ENCODE data around the gene AUTS2.

The AUTS2 gene

DNA sequence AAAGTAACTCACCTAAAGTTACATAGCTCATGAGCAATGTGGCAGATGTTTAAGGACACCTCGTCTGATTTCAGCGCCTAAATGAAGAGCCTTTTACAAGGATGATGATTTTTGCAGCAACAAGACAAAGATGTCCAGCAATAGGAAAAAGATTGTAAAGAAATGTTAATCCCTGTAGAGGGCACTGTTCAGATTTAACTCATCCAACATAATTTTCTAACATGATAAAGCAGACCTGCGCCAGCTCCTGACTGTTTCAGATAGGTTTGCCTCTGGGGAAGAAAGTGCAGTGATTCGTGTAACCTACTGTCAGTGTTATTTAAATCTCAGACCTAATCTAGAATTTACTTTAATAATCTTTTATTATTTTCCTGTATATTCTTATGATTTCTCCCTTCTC, 595.2 kb downstream of the AUTS2 start:
- no peak for DNase-seq
- Histone ChIP-seq H2BK120ac (ENCODE audit: low read depth, low read length) (no peak overlapping the region), H3K79me2 (ENCODE audit: control insufficient read depth, insufficient read depth, low read length) (no peaks in the 10 kb centered on the region)

GRCh38 chr7:70208236-70209063, 610.2 kb downstream of the AUTS2 start:
- no peak overlapping the region for H2AK5ac ChIP-seq (ENCODE audit: low read length)
- H3K4me2 ChIP-seq (ENCODE audit: low read length): no peak overlapping the region
- no peak overlapping the region for H2BK15ac ChIP-seq (replicated peaks; ENCODE audit: low read depth)
- H3K27ac ChIP-seq (ENCODE audit: low read depth, low read length): no peak overlapping the region
- H3K4ac ChIP-seq (ENCODE audit: low read depth, low read length): no peak overlapping the region
- peak; percentile 19 for DNase-seq
- no peak overlapping the region for H3K9ac ChIP-seq (ENCODE audit: low read length)
- no peak overlapping the region for H3K18ac ChIP-seq (ENCODE audit: low read length)
- peaks cover 4% of the 10 kb centered on the region for H3K4me1 ChIP-seq (ENCODE audit: control insufficient read depth, low read depth, low read length)
- no peak overlapping the region for H3K56ac ChIP-seq (ENCODE audit: low read length)
- no peak overlapping the region for H2BK120ac ChIP-seq (ENCODE audit: low read depth, low read length)
- H4K5ac ChIP-seq (ENCODE audit: low read length): no peak overlapping the region
- no peak overlapping the region for H4K8ac ChIP-seq (ENCODE audit: low read depth, low read length)
- H3K36me3 ChIP-seq (ENCODE audit: control insufficient read depth, insufficient read depth, low read length): no peaks in the 10 kb centered on the region
- no peaks in the 10 kb centered on the region for H3K27me3 ChIP-seq (ENCODE audit: insufficient read depth, low read length, poor library complexity)
- H3K4me3 ChIP-seq (ENCODE audit: low read length): no peak overlapping the region
- WGBS (ENCODE audit: extremely low coverage, insufficient coverage, low lambda C conversion rate): 100% methylated on average over 1 of the region's 5 CpGs
- H2BK5ac ChIP-seq (ENCODE audit: low read length): no peak overlapping the region
- H3K79me2 ChIP-seq (ENCODE audit: control insufficient read depth, insufficient read depth, low read length): no peaks in the 10 kb centered on the region
- no peak overlapping the region for H3K23ac ChIP-seq (ENCODE audit: low read length)
- no peaks in the 10 kb centered on the region for H3K79me1 ChIP-seq (ENCODE audit: low read length)

More for the DNA sequence above, 595.2 kb downstream of the AUTS2 start:
- Histone ChIP-seq H3K27me3 (ENCODE audit: insufficient read depth, low read length, poor library complexity) (no peaks in the 10 kb centered on the region), H2AK5ac (ENCODE audit: low read length) (no peak overlapping the region), H3K4me2 (ENCODE audit: low read length) (no peak overlapping the region), H4K5ac (ENCODE audit: low read length) (no peak overlapping the region), H4K8ac (ENCODE audit: low read depth, low read length) (no peak overlapping the region), H3K4me3 (ENCODE audit: low read length) (no peak overlapping the region), H3K36me3 (ENCODE audit: control insufficient read depth, insufficient read depth, low read length) (no peaks in the 10 kb centered on the region), H3K18ac (ENCODE audit: low read length) (no peak overlapping the region), H2BK5ac (ENCODE audit: low read length) (no peak overlapping the region), H3K4me1 (ENCODE audit: control insufficient read depth, low read depth, low read length) (no peaks in the 10 kb centered on the region), H3K56ac (ENCODE audit: low read length) (no peak overlapping the region), H3K79me1 (ENCODE audit: low read length) (no peaks in the 10 kb centered on the region), H3K4ac (ENCODE audit: low read depth, low read length) (no peak overlapping the region), H2BK15ac (replicated peaks; ENCODE audit: low read depth) (no peak overlapping the region), H3K9ac (ENCODE audit: low read length) (no peak overlapping the region), H3K23ac (ENCODE audit: low read length) (no peak overlapping the region), H3K27ac (ENCODE audit: low read depth, low read length) (no peak overlapping the region)
- no CpG with 5 or more reads among the region's 4 CpGs for WGBS (ENCODE audit: extremely low coverage, insufficient coverage, low lambda C conversion rate)

- peaks cover 4% of the 10 kb centered on the region for H3K4me1 ChIP-seq (ENCODE audit: control insufficient read depth, low read depth, low read length)
- no peak overlapping the region for H3K4me3 ChIP-seq (ENCODE audit: low read length)
- H4K8ac ChIP-seq (ENCODE audit: low read depth, low read length): no peak overlapping the region
- H3K9ac ChIP-seq (ENCODE audit: low read length): no peak overlapping the region
- no peaks in the 10 kb centered on the region for H3K79me2 ChIP-seq (ENCODE audit: control insufficient read depth, insufficient read depth, low read length)
- no peak overlapping the region for H3K56ac ChIP-seq (ENCODE audit: low read length)
- no peak overlapping the region for H4K5ac ChIP-seq (ENCODE audit: low read length)
- H3K27me3 ChIP-seq (ENCODE audit: insufficient read depth, low read length, poor library complexity): no peaks in the 10 kb centered on the region
- no peaks in the 10 kb centered on the region for H3K79me1 ChIP-seq (ENCODE audit: low read length)
- no peak overlapping the region for H2BK120ac ChIP-seq (ENCODE audit: low read depth, low read length)
- H3K27ac ChIP-seq (ENCODE audit: low read depth, low read length): no peak overlapping the region
- H3K23ac ChIP-seq (ENCODE audit: low read length): no peak overlapping the region
- no peak overlapping the region for H2AK5ac ChIP-seq (ENCODE audit: low read length)
- no peak for DNase-seq
- no peak overlapping the region for H3K4me2 ChIP-seq (ENCODE audit: low read length)
- H3K4ac ChIP-seq (ENCODE audit: low read depth, low read length): no peak overlapping the region
- no peak overlapping the region for H3K18ac ChIP-seq (ENCODE audit: low read length)
- H2BK5ac ChIP-seq (ENCODE audit: low read length): no peak overlapping the region
- no peaks in the 10 kb centered on the region for H3K36me3 ChIP-seq (ENCODE audit: control insufficient read depth, insufficient read depth, low read length)
- no peak overlapping the region for H2BK15ac ChIP-seq (replicated peaks; ENCODE audit: low read depth)
- no CpG with 5 or more reads among the region's 5 CpGs for WGBS (ENCODE audit: extremely low coverage, insufficient coverage, low lambda C conversion rate)
Observed at GRCh38 chr7:70210200-70210935, 612.1 kb downstream of the AUTS2 start.

DNA sequence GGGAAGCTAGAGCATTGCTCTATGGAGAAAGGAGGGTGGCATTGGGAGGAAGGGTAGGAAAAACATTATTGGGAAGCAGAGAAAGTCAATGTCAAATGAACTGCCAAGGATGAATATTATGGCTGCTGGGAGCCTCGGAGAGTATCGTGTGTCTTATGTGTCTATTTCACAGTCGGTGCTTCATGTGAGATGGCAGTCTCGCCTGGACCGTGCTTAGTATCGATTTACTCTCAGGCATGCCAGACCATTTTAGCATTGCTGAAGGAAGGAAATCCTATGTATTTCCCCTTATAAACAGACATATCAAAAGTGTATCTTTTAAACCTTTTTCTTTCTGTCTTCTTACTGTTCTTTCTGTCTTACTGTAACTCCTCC, 612.6 kb downstream of the AUTS2 start:
- Histone ChIP-seq H2BK5ac (ENCODE audit: low read length) (no peak overlapping the region), H3K23ac (ENCODE audit: low read length) (no peak overlapping the region), H3K79me2 (ENCODE audit: control insufficient read depth, insufficient read depth, low read length) (no peaks in the 10 kb centered on the region), H3K4ac (ENCODE audit: low read depth, low read length) (no peak overlapping the region), H3K4me3 (ENCODE audit: low read length) (no peak overlapping the region), H3K18ac (ENCODE audit: low read length) (no peak overlapping the region), H3K9ac (ENCODE audit: low read length) (no peak overlapping the region), H3K36me3 (ENCODE audit: control insufficient read depth, insufficient read depth, low read length) (no peaks in the 10 kb centered on the region), H3K4me1 (ENCODE audit: control insufficient read depth, low read depth, low read length) (peaks cover 4% of the 10 kb centered on the region), H3K56ac (ENCODE audit: low read length) (no peak overlapping the region), H3K27me3 (ENCODE audit: insufficient read depth, low read length, poor library complexity) (no peaks in the 10 kb centered on the region), H2BK120ac (ENCODE audit: low read depth, low read length) (no peak overlapping the region), H3K4me2 (ENCODE audit: low read length) (no peak overlapping the region), H3K27ac (ENCODE audit: low read depth, low read length) (no peak overlapping the region), H2BK15ac (replicated peaks; ENCODE audit: low read depth) (no peak overlapping the region), H4K8ac (ENCODE audit: low read depth, low read length) (no peak overlapping the region), H3K79me1 (ENCODE audit: low read length) (no peaks in the 10 kb centered on the region), H2AK5ac (ENCODE audit: low read length) (no peak overlapping the region), H4K5ac (ENCODE audit: low read length) (no peak overlapping the region)
- no peak for DNase-seq
- WGBS (ENCODE audit: extremely low coverage, insufficient coverage, low lambda C conversion rate): no CpG with 5 or more reads among the region's 6 CpGs

DNA sequence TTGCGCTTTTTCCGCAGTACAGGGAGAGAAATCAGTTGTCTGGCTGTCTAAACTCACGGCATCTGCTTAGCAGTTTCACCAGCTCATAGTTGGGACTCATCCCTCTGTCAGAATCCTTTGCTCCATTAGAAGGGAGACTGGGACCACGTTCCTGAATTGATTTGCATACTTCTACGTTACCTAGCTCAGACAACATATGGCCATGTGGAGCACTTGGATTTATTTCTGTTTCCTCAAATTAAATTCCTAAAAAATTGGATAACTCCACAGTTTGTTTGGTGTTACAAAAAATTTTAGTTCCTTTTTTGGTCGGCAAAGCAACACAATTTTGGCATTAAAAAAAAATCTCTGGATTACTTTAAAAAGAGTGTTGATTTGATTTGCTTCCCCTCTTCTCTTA, 614.0 kb downstream of the AUTS2 start:
- Histone ChIP-seq H3K79me1 (ENCODE audit: low read length) (no peaks in the 10 kb centered on the region), H3K36me3 (ENCODE audit: control insufficient read depth, insufficient read depth, low read length) (no peaks in the 10 kb centered on the region), H3K27ac (ENCODE audit: low read depth, low read length) (no peak overlapping the region), H3K4me3 (ENCODE audit: low read length) (no peak overlapping the region), H2BK5ac (ENCODE audit: low read length) (no peak overlapping the region), H2AK5ac (ENCODE audit: low read length) (no peak overlapping the region), H2BK120ac (ENCODE audit: low read depth, low read length) (no peak overlapping the region), H3K4me1 (ENCODE audit: control insufficient read depth, low read depth, low read length) (peaks cover 4% of the 10 kb centered on the region), H3K9ac (ENCODE audit: low read length) (no peak overlapping the region), H4K5ac (ENCODE audit: low read length) (no peak overlapping the region), H3K23ac (ENCODE audit: low read length) (no peak overlapping the region), H2BK15ac (replicated peaks; ENCODE audit: low read depth) (no peak overlapping the region), H3K4me2 (ENCODE audit: low read length) (no peak overlapping the region), H4K8ac (ENCODE audit: low read depth, low read length) (no peak overlapping the region), H3K79me2 (ENCODE audit: control insufficient read depth, insufficient read depth, low read length) (no peaks in the 10 kb centered on the region), H3K4ac (ENCODE audit: low read depth, low read length) (no peak overlapping the region), H3K56ac (ENCODE audit: low read length) (no peak overlapping the region), H3K27me3 (ENCODE audit: insufficient read depth, low read length, poor library complexity) (no peaks in the 10 kb centered on the region), H3K18ac (ENCODE audit: low read length) (no peak overlapping the region)
- WGBS (ENCODE audit: extremely low coverage, insufficient coverage, low lambda C conversion rate): no CpG with 5 or more reads among the region's 6 CpGs
- DNase-seq: no peak

Data from mesendoderm (in vitro differentiated cells).